Cardiac fibroblast (primary cell): Measurements from ENCODE around the gene CCDC102A.

Experiments
- DNase-seq, 2 donors: peaks; one replicate each; pipeline versions ENCODE4 v3.0.0 to v3.0.0-alpha.2; 2010; ENCODE audit warnings: low read depth in 2 of 2
- H3K4me3 ChIP-seq, 2 donors: replicated peaks in 1 of 2; 1 replicate in 1 of 2; 2 replicates in 1 of 2; pipeline ENCODE4 v1.5.1; 2011; ENCODE audit warnings: low read depth in 2 of 2, low read length in 2 of 2, mild to moderate bottlenecking in 2 of 2, moderate library complexity in 1 of 2
- TF ChIP-seq, protein P1 (sequence below): IDR thresholded peaks from one replicate; pipeline ENCODE4 v1.5.1; 2011; ENCODE audit warnings: low read depth, mild to moderate bottlenecking, low read length, inconsistent platforms

The CCDC102A gene

DNA sequence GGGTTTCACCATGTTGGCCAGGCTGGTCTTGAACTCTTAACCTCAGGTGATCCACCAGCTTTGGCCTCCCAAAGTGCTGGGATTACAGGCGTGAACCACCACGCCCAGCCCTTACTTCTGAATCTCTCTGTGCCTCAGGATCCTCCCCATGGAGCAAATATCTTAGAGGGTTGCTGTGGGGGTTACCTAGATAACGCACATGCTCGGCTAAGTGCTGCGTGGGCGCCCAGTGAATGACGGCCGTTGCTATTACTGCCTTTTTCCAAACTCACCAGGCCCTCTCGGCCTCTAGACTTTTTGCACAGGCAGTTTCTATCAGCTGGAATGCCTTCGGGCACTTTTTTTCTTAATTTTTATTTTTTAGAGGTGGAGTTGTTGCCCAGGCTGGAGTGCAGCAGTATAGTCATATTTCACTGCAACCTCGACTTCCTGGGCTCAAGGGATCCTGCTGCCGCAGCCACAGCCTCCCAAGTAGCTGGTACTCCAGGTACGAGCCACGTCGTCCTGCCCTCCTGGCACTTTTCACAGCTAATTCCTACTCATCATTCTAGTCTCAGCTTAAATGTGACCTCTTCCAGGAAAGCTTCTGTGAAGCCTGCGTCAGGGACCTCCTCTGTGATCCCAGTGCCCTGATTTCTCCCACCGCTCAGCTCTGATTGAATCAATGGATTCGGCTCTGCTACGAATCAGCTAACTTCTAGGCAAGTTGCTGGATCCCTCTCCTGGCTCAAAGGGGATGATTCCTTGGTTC, 8.6 kb downstream of the CCDC102A start:
- TF ChIP-seq, protein P1, sequence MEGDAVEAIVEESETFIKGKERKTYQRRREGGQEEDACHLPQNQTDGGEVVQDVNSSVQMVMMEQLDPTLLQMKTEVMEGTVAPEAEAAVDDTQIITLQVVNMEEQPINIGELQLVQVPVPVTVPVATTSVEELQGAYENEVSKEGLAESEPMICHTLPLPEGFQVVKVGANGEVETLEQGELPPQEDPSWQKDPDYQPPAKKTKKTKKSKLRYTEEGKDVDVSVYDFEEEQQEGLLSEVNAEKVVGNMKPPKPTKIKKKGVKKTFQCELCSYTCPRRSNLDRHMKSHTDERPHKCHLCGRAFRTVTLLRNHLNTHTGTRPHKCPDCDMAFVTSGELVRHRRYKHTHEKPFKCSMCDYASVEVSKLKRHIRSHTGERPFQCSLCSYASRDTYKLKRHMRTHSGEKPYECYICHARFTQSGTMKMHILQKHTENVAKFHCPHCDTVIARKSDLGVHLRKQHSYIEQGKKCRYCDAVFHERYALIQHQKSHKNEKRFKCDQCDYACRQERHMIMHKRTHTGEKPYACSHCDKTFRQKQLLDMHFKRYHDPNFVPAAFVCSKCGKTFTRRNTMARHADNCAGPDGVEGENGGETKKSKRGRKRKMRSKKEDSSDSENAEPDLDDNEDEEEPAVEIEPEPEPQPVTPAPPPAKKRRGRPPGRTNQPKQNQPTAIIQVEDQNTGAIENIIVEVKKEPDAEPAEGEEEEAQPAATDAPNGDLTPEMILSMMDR = no peak
- no peak for DNase-seq
- no peak overlapping the region for H3K4me3 ChIP-seq

DNA sequence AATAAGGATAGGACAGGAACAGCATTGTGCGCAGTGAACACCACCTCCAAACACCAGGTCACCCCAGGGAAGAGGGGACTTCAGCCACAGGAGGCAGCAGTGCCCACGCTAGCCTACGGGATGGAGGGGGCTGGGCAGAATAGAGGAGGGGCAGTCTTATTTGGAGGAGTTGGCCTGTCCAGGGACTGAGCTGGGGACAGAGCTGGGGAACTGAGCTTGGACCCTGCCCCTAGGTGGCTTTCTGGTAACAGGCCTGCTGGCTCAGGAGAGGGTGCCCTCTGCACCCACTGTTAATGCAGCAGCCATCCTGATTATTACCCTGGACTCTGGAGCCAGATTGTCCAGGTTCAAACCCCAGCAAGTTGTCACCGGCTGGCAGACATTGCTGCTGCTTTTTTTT, 9.3 kb downstream of the CCDC102A start:
- H3K4me3 ChIP-seq = no peak overlapping the region
- TF ChIP-seq, protein P1 = no peak
- DNase-seq = no peak

DNA sequence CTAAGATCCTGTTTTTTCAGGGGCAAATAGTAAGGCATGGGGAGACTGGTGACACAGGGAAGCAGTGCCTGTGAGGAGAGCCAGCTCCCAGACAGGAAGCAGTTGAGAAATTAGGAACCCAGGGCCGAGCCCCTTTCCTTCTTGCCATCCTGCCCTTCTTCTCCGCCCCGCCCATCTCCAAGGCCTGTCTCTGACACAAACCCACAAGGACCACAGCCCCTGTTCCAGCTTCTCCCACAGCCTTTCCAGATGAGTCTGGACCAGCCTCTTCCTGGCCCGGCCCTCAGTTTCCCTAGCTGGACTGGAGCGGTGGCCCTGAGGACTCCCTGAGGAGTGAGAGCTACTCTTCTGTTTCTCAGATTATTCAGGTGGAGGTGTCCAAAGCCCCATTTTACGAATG, 9.9 kb downstream of the CCDC102A start:
- TF ChIP-seq, protein P1 = no peak
- no peak overlapping the region for H3K4me3 ChIP-seq
- no peak for DNase-seq

DNA sequence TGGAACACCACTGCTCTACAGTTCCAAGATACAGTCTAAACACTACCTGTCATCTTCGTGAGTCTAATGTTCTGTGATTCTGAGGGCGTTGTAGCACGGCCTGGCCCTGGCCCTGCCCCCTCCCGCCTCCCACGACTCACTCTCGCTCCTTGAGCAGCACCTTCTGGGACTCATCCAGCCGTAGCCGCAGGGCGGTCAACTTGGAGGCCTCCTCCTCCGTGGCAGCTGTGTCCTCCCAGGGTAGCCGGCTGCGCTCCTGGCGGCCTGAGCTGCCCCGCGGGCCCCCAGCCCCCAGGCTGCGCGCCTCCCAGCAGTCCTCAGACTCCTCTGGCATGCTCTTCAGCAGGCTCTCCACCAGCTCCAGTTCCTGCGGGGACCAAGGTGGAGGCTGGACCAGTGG, 10.6 kb downstream of the CCDC102A start:
- TF ChIP-seq, protein P1 = no peak
- H3K4me3 ChIP-seq = no peak overlapping the region
- no peak for DNase-seq

DNA sequence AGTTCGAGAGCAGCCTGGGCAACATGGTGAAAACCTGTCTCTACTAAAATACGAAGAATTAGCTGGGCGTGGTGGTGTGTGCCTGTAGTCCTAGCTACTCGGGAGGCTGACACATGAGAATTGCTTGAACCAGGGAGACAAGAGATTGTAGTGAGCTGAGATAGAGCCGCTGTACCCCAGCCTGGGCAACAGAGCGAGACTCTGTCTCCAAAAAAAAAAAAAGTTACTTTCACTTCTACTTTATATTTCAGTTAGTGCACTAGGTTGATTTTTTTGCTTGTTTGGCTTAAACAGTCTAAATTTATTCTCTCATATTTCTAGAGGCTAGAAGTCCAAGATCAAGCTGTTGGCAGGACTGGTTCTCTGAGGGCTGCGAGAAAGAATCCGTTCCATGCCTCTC, 13.4 kb downstream of the CCDC102A start:
- DNase-seq = no peak
- TF ChIP-seq, protein P1 = no peak
- H3K4me3 ChIP-seq = no peak overlapping the region

DNA sequence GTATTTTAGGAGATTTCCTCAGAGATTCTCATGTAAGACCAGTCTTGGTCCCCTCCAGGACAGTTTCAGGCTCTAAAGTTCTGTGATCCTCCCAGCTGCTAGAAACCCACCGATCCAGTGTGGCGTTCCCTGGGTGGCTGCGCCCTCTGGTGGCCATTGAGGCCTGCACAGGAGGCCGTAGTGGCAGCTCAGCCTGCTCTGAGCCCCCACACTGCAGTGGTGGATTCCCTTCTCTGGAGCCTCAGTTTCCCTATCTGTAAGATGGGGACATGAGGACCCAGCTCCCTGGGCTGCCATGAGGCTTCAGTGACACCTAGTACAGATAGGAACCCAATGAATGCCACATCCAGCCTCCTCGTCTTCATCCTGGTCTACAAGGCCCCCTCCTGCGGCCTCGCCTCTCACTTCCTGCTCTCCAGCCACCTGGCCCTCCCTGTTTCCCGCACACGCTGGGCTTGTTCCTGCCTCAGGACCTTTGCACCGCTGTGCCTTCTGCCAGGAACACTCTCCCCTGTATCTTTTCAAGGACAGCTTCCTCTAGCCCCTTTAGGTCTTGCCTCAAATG, 16.5 kb downstream of the CCDC102A start:
- DNase-seq = peak; percentile 71 to 77
- H3K4me3 ChIP-seq = no peak overlapping the region
- TF ChIP-seq, protein P1 = peak; percentile 99
